Heart right ventricle (tissue), 16 donors: ENCODE measurements around the gene MAGI2. TPM values are rescaled to one million over a fixed set of nuclear protein-coding genes. Genes with fewer than 3 reads are reported as not detected.

Experiments used
- ATAC-seq, 8 donors: fragments of 200-7000 bp; cut with Tn5 transposase; one replicate each; pipeline ENCODE4 v1.9.1; 2020; ENCODE audit warnings: mild to moderate bottlenecking in 8 of 8, moderate library complexity in 8 of 8, moderate number of reproducible peaks in 1 of 8
- DNase-seq, 2 donors: peaks; one replicate each; pipeline ENCODE4 v3.0.0-alpha.2; 2020
- H3K27ac ChIP-seq, 10 donors: fragments of 200-600 bp; sonication (generic) in 2 of 10; one replicate each; pipeline versions ENCODE4 v1.5.0 to v1.8.0; 2020 to 2022; ENCODE audit warnings: mild to moderate bottlenecking in 3 of 10
- H3K27me3 ChIP-seq, 7 donors: fragments of 200-600 bp; one replicate each; pipeline ENCODE4 v1.8.0; 2021 to 2022; ENCODE audit warnings: mild to moderate bottlenecking in 2 of 7
- H3K36me3 ChIP-seq, 9 donors: fragments of 200-600 bp; sonication (generic) in 1 of 9; one replicate each; pipeline versions ENCODE4 v1.5.0 to v1.8.0; 2020 to 2022; ENCODE audit warnings: mild to moderate bottlenecking in 2 of 9
- H3K4me1 ChIP-seq, 9 donors: fragments of 200-600 bp; sonication (generic) in 1 of 9; one replicate each; pipeline versions ENCODE4 v1.5.0 to v1.8.0; 2020 to 2022; ENCODE audit warnings: mild to moderate bottlenecking in 4 of 9
- H3K4me3 ChIP-seq, 10 donors: fragments of 200-600 bp; sonication (generic) in 2 of 10; one replicate each; pipeline versions ENCODE4 v1.5.0 to v1.8.0; 2020 to 2022; ENCODE audit warnings: mild to moderate bottlenecking in 7 of 10, moderate library complexity in 2 of 10
- H3K9me3 ChIP-seq, 11 donors: fragments of 200-600 bp in 10 of 11; sonication (generic) in 2 of 11; one replicate each; pipeline versions ENCODE4 v1.5.0 to v1.8.0; 2013 to 2022; ENCODE audit warnings: mild to moderate bottlenecking in 2 of 11, control low read depth in 1 of 11, moderate library complexity in 1 of 11
- CTCF ChIP-seq, 9 donors: fragments of 200-600 bp; sonication (generic) in 2 of 9; IDR thresholded peaks; one replicate each; pipeline versions ENCODE4 v1.5.0 to v1.8.0; 2021 to 2022; ENCODE audit warnings: antibody characterized with exemption in 9 of 9, mild to moderate bottlenecking in 5 of 9, moderate library complexity in 1 of 9
- WGBS, 2 donors: extraction: QIAGEN DNeasy Blood & Tissue Kit; methylation state at CpG; one replicate each; pipeline ENCODE4 v1.1.7; 2013; ENCODE audit warnings: inconsistent platforms in 1 of 2; 5-methylcytosine and 5-hydroxymethylcytosine counted together
- intact Hi-C, 10 donors: fragments of 100-400 bp; cut with DNase I; formaldehyde crosslinking; loops; one replicate each; pipeline versions ENCODE4 v1.11.1 to v1.14.2; 2022
- polyA plus RNA-seq, 2 donors: library from polyadenylated mRNA; stranded (reverse); fragments of 200-250 nt; gene quantifications; one replicate each; pipeline ENCODE4 v1.2.3, GENCODE V29; 2013
- total RNA-seq, 10 donors: library from RNA; stranded (reverse); fragmentation: NEBNext Ultra II Directional in 3 of 10; extraction: Animal tissue kit (Norgen Biotek cat#: 25700) in 3 of 10; gene quantifications; one replicate each; pipeline versions ENCODE4 v1.2.1 to v1.2.4, GENCODE V29; 2021 to 2023
- donor health status: Arrhythmogenic right ventricular cardiomyopathy.
- donor health status: ischemic (EF 13 %, LVEDD 7.1; RV severe dilation, severe dysfunction).
- donor health status: healthy with polysubstance abuse.
- donor health status: DM: no; HTN: yes; CAD: no.
- donor health status: DM: no; HTN: no; CAD: no.
- donor health status: ischemic (EF 25% LVEDD 6.9; RV normal size, moderate dysfunction).
- donor health status: ischemic (EF 25% LVEDD 5.7; RV mildly dilated, moderate dysfunction).
- donor health status: healthy.
- donor health status: DM: yes; HTN: yes; CAD: no.
- donor health status: Ischemic cardiomyopathy.
- donor health status: ischemic (EF 35%, LVEDD 5.7; RV mildly dilated, moderate dysfunction).
- donor health status: nonischemic (EF 11% LVEDD 7.7; RV severe dilation, severe dysfunction).
- donor health status: DM: yes; HTN: yes; CAD: no.
- donor health status: PGD.
- donor health status: ischemic (EF 29% LVEDD 5.4; RV normal size, mild dysfunction).
- donor health status: nonischemic (EF 23%, LVEDD 6.1; RV moderate dilation, normal function).

The MAGI2 gene
- total and polyA plus RNA-seq, 12 donors = 0.83 to 6.0 (median 4.1) TPM

- DNase-seq = no peak
- ATAC-seq = no peak
- Histone ChIP-seq H3K4me3 (no peak overlapping the region), H3K36me3 (no peaks in the 10 kb centered on the region), H3K4me1 (no peaks in the 10 kb centered on the region), H3K9me3 (peaks cover 0 to 17% (median 0%) of the 10 kb centered on the region in 11 donors), H3K27me3 (no peaks in the 10 kb centered on the region), H3K27ac (no peak overlapping the region)
- intact Hi-C loops = no loop called here
- 88 to 92% methylated on average over 3 of the region's 3 CpGs for WGBS, 2 donors
- no peak for TF ChIP-seq CTCF (IDR thresholded peaks at IDR 0.05)
These were observed 1041.1 kb downstream of the MAGI2 start for GRCh38 chr7:78412216-78412858.

DNA sequence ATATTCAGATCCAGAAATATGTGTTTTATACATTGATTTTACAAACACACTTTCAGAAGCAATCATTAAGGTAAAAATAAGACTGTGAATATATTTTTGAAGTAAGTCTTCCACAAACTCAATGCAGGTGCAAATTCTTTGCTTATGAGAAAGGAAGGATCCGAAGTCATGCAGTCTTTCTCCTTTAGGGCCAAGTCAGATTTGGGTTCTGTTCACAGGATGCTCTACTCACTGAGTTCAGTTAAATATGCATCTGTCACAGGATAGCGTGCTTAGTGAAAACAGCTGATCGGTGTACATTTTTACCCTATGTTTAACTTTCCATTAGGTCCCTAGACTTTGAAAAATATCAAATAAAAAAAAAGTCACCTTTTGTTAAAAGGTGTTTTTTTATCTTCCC, 1046.4 kb downstream of the MAGI2 start:
- peaks cover 0 to 10% (median 0%) of the 10 kb centered on the region in 11 donors for H3K9me3 ChIP-seq
- no peak for ATAC-seq
- H3K4me1 ChIP-seq = no peaks in the 10 kb centered on the region
- intact Hi-C loops = no loop called here
- 91 to 92% methylated on average over 3 of the region's 3 CpGs for WGBS, 2 donors
- DNase-seq = no peak
- H3K4me3 ChIP-seq = no peak overlapping the region
- TF ChIP-seq CTCF (IDR thresholded peaks at IDR 0.05) = no peak
- no peak overlapping the region for H3K27ac ChIP-seq
- no peaks in the 10 kb centered on the region for H3K27me3 ChIP-seq
- H3K36me3 ChIP-seq = no peaks in the 10 kb centered on the region

DNA sequence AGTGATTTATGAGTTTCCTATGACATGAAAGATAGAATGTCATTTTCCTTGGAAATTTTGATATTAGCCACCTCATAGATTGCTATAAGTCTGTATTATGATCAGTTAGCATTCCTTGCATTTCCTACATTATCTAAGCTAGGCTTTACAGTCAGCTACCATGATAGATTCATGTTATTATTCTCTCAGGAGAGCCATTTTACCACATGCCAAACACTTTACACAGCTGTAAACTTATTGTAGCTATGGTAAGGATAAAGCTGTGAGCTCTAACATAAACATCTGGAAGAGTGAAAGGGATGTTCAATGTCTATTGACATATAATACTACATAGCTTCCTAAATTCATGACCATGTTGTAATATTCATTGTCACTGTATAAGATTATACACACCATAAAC, 1046.9 kb downstream of the MAGI2 start:
- no peak overlapping the region for H3K4me3 ChIP-seq
- no peak overlapping the region for H3K27ac ChIP-seq
- TF ChIP-seq CTCF (IDR thresholded peaks at IDR 0.05) = no peak
- H3K27me3 ChIP-seq = no peaks in the 10 kb centered on the region
- intact Hi-C loops = no loop called here
- H3K36me3 ChIP-seq = no peaks in the 10 kb centered on the region
- peaks cover 0 to 10% (median 0%) of the 10 kb centered on the region in 11 donors for H3K9me3 ChIP-seq
- no peaks in the 10 kb centered on the region for H3K4me1 ChIP-seq
- no peak for DNase-seq
- no peak for ATAC-seq

- ATAC-seq (no peak), DNase-seq (no peak)
- Histone ChIP-seq H3K36me3 (no peaks in the 10 kb centered on the region), H3K9me3 (peaks cover 0 to 10% (median 0%) of the 10 kb centered on the region in 11 donors), H3K4me1 (peaks cover 0 to 8% (median 0%) of the 10 kb centered on the region in 9 donors), H3K27ac (no peak overlapping the region), H3K4me3 (no peak overlapping the region), H3K27me3 (no peaks in the 10 kb centered on the region)
- WGBS, 2 donors = 84 to 89% methylated on average over 4 of the region's 4 CpGs
- no peak for TF ChIP-seq CTCF (IDR thresholded peaks at IDR 0.05)
- intact Hi-C loops = no loop called here
These were observed 1051.4 kb downstream of the MAGI2 start for GRCh38 chr7:78402096-78402495.
